Thoracic aorta (tissue), 2 donors: ENCODE results near the gene POC5. TPM values are rescaled to one million over a fixed set of nuclear protein-coding genes. Genes with fewer than 3 reads are reported as not detected.
A peak's percentile ranks its signal among the peaks of the same experiment; 100 is the strongest.

Experiments
- ATAC-seq: fragments of 150-250 bp; one replicate; pipeline ENCODE4 v1.8.0; 2017; ENCODE audit warnings: low read depth; ENCODE audit not compliant: insufficient number of reproducible peaks, low FRiP score
- DNase-seq: peaks from one replicate; pipeline ENCODE4 v3.0.0-alpha.2; 2020; ENCODE audit warnings: low spot score
- H3K27ac ChIP-seq, 2 donors: fragments of 200-600 bp; sonication (generic); 1 replicate in 1 of 2; 2 replicates in 1 of 2; pipeline ENCODE4 v1.5.1; 2016; ENCODE audit warnings: mild to moderate bottlenecking in 2 of 2, moderate library complexity in 2 of 2
- H3K27me3 ChIP-seq: fragments of 200-600 bp; sonication (generic); replicated peaks from 2 replicates; pipeline ENCODE4 v1.6.0; 2016; ENCODE audit warnings: mild to moderate bottlenecking; ENCODE audit not compliant: insufficient read depth
- H3K36me3 ChIP-seq: fragments of 200-600 bp; sonication (generic); one replicate; pipeline ENCODE4 v1.5.1; 2016
- H3K4me1 ChIP-seq, 2 donors: fragments of 200-600 bp; sonication (generic); 1 replicate in 1 of 2; 2 replicates in 1 of 2; pipeline versions ENCODE4 v1.5.1 to v1.6.0; 2016; ENCODE audit warnings: low read depth in 2 of 2, mild to moderate bottlenecking in 1 of 2; ENCODE audit not compliant: control insufficient read depth in 1 of 2
- H3K4me3 ChIP-seq: fragments of 200-600 bp; sonication (generic); 2 replicates; pipeline ENCODE4 v1.5.1; 2016; ENCODE audit warnings: mild to moderate bottlenecking
- H3K9me3 ChIP-seq: fragments of 200-600 bp; sonication (generic); 2 replicates; pipeline ENCODE4 v1.5.1; 2016
- total RNA-seq, 2 donors: library from RNA; depleted of rRNA; stranded (reverse); fragments of >200 nt; gene quantifications; one replicate each; pipeline versions ENCODE4 v1.1.0 to v1.2.3, GENCODE V29; 2016
- TF ChIP-seq, protein P1 (sequence below): fragments of 200-600 bp; sonication (generic); IDR thresholded peaks from one replicate; pipeline ENCODE4 v1.5.1; 2019; ENCODE audit warnings: antibody characterized with exemption

Gene POC5
- total RNA-seq, 2 donors from 2014 or later, result 5.1 to 18.4 TPM

DNA sequence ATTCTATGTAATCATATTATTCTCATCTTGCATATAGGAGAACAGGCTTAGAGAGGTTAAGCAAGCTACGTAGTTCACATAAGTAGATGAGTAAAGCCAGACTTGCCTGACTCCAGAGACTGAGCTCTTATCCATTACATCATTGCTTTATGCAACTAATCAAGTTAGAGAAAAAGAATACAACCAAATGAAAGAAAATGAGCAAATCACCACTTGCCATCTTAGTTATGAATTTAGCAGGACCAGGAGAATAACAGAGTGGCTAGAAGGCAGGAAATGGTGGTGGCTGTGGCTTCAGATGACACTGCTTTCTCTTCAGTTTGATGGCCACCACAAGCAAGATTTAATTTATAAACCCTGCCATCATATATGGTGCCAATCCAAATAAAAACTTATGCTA, 26.6 kb downstream of the POC5 start:
- Histone ChIP-seq H3K9me3 (no peaks in the 10 kb centered on the region), H3K4me1 (no peaks in the 10 kb centered on the region), H3K4me3 (no peak overlapping the region), H3K36me3 (peaks cover 7% of the 10 kb centered on the region), H3K27ac (no peak overlapping the region), H3K27me3 (no peaks in the 10 kb centered on the region)
- DNase-seq (no peak), ATAC-seq (no peak)
- TF ChIP-seq, protein P1, sequence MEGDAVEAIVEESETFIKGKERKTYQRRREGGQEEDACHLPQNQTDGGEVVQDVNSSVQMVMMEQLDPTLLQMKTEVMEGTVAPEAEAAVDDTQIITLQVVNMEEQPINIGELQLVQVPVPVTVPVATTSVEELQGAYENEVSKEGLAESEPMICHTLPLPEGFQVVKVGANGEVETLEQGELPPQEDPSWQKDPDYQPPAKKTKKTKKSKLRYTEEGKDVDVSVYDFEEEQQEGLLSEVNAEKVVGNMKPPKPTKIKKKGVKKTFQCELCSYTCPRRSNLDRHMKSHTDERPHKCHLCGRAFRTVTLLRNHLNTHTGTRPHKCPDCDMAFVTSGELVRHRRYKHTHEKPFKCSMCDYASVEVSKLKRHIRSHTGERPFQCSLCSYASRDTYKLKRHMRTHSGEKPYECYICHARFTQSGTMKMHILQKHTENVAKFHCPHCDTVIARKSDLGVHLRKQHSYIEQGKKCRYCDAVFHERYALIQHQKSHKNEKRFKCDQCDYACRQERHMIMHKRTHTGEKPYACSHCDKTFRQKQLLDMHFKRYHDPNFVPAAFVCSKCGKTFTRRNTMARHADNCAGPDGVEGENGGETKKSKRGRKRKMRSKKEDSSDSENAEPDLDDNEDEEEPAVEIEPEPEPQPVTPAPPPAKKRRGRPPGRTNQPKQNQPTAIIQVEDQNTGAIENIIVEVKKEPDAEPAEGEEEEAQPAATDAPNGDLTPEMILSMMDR, result no peak

DNA sequence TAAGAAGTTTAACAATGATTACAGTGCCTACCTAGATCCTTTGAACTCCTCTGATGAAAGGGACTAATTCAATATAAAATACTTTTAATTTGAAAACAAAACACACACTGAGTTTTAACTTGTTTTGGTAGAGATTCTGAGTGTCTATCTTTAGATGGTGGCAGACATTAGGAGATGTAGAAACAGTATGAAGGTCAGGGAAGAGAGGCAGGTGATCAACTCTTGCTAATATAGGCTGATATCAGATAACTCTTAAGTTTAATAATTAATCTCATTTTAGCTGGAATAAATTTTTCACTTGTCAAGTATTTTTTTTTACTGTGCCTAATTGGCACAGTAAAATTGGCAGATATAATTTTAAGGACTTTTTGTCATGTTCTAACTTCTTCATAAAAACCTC, 30.8 kb downstream of the POC5 start:
- TF ChIP-seq, protein P1, result no peak
- peaks cover 7% of the 10 kb centered on the region for H3K36me3 ChIP-seq
- H3K27me3 ChIP-seq, result no peaks in the 10 kb centered on the region
- no peak overlapping the region for H3K27ac ChIP-seq
- DNase-seq (no peak), ATAC-seq (no peak)
- no peaks in the 10 kb centered on the region for H3K9me3 ChIP-seq
- H3K4me3 ChIP-seq, result no peak overlapping the region
- no peaks in the 10 kb centered on the region for H3K4me1 ChIP-seq

DNA sequence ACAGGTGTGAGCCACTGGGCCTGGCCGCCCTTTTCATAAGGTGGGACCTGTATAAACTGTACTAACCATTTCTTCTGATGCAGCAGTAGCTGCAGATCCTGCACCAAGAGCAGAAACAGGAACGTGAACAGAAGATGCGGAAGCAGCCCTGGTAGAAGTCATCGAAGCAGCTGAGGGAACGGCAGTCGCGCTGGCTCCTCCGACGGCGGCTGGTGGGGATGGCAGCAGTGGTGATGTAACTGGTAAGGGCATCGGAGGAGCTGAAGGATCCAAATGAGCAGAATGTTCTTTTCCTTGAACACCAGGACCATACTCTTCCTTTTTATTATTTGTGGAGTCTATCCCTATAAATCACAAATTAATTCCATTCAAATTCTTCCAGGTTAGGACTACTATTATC, 32.1 kb downstream of the POC5 start:
- ATAC-seq (no peak), DNase-seq (no peak)
- TF ChIP-seq, protein P1, result no peak
- Histone ChIP-seq H3K4me3 (no peak overlapping the region), H3K9me3 (no peaks in the 10 kb centered on the region), H3K27me3 (no peaks in the 10 kb centered on the region), H3K4me1 (no peaks in the 10 kb centered on the region), H3K36me3 (peaks cover 7% of the 10 kb centered on the region), H3K27ac (no peak overlapping the region)

DNA sequence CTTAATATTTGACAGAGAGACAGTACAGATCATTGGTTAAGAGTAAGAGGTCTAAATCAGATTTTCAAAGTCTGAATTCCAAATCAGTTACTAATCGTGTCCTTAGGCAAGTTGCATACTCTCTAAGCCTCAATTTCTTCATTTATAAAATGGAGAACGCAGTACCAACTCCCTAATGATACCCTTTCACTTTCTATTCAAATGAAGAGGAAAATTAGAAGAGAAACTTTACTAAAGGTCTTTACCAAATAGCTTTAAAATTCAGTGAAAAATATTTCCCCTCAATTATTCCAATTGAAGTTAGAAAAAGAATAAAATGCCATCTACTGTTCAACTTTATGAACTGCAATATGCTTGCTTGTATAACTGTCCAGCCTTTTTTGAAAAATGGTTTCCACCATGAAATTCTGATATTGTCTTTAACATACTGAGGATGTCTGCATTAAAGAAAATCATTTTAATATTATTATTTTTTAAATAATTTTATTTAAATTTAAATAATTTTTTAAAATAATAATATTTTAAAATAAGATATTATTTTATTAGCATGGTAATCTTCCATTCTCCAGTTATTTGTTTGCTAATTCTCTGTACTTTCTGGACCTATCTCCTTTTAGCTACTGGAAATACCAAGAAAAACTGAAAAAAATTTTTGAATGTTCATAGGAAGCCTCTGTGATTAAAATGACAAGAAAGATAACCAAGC, 36.0 kb downstream of the POC5 start:
- no peak overlapping the region for H3K27ac ChIP-seq

DNA sequence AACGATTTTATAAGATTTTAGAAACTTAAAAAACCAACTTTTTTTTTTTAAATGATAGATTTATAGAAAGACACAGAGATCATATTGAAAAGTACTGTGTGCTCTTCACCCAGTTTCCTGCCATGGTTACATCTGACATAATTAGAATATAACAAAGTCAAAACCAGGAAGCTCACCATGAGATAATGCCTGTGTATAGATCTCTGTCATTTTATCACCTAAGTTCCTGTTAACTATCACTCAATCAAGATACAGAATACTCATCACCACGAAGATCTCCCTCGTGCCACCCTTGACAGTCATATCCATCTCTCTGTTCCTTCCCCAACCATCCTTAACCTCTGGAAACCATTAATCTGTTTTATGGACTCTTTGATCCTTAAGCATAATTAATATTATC, 39.1 kb downstream of the POC5 start:
- H3K36me3 ChIP-seq, result peaks cover 4% of the 10 kb centered on the region

More for the DNA sequence above, 36.0 kb downstream of the POC5 start:
- no peak for DNase-seq
- Histone ChIP-seq H3K9me3 (no peaks in the 10 kb centered on the region), H3K4me1 (no peaks in the 10 kb centered on the region), H3K4me3 (peak overlapping the region; percentile 31), H3K27me3 (no peaks in the 10 kb centered on the region), H3K36me3 (no peaks in the 10 kb centered on the region)
- TF ChIP-seq, protein P1, result peak; percentile 77
- ATAC-seq, result no peak

More for the DNA sequence above, 39.1 kb downstream of the POC5 start:
- H3K27me3 ChIP-seq, result no peaks in the 10 kb centered on the region
- H3K27ac ChIP-seq, result no peak overlapping the region
- ATAC-seq (no peak), DNase-seq (no peak)
- H3K9me3 ChIP-seq, result no peaks in the 10 kb centered on the region
- no peaks in the 10 kb centered on the region for H3K4me1 ChIP-seq
- no peak overlapping the region for H3K4me3 ChIP-seq
- TF ChIP-seq, protein P1, result no peak
